GM19043 (cell line): ENCODE measurements around the gene MAPK1.
"Not testable (repeated sequence)": the region's sequence is repeated elsewhere in the genome, so short reads cannot be mapped to it uniquely, and the experiment has no call there.

Experiments used
- ATAC-seq: cut with Tn5 transposase; IDR thresholded peaks from one replicate; pipeline ENCODE4 v1.9.1; 2021; ENCODE audit warnings: low read depth; ENCODE audit not compliant: unreplicated experiment

The MAPK1 gene

DNA sequence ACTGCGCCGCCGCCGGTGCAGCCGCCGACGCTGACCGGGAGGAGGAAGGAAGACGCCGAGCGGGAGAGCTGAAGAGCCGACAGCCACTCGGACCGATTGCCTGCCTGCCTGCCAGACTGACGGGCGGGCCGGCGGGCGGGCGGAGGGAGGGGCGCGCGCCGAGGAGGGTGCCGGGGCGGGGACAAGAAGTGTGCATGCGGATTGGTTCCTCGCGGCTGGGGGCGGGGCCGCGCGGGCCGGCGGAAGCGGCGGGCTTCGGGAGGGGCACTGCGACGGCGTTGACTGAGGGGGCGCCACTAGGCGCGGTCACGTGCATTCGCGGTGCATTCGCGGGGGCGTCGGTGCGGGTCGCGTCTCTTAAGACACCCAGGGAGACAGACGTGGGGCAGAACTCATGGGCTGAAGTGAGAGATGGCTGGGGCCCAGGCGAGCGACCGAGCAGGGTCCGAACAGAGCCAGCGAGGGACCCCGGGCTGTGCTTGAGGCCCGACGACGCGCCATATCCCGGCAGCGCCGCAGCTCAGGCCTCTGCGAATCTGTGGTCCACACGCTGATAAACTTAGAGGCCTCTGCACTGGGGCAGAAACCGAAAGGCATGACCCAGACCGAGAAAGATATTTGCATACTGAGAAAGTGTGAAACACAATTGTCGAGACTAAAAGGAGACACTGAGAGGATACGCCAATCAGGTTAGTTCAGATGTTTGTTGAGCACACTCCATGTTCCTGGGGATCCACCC is at the start of gene MAPK1:
Gene MAPK1 (minus strand): TSS at position 118 of the 739 bp plus-strand sequence. CDS start 205 bp downstream, outside the sequence.
- peak; percentile 78 for ATAC-seq

- ATAC-seq: no peak
Measured at GRCh38 chr22:21916309-21916918, 49.0 kb upstream of the MAPK1 start.

DNA sequence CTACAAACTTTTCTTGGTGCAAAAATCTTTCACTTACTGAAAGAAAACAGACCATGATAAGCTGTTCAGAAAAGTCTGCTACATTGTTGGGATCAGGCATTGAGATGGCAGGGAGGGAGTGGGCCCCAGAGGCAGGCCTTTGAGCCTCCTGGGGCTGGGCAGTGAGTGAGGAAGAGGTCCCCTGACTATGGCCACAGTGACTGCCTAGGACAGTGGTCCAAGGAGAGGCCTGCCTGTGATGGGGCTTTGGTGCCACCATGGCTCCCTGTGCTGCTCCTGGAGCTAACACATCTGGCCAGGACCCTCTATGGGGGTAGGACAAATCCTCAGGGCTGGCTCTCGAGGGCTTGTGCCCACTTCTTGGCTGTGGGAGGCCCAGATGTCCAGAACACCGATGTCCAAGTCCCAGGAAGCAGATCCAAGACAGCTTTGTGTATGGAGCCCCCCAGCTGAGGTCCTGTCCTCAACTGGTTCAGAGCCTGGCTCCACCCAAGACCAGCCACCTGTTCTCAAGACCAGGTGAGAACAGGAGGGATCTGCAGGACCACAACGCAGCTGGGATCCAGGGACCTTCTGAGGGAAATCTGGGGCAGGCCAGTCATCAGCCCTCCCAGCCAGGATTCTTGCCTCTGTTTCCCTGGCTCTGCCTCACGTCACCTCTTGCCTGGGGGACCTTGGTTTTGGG is 48.3 kb upstream of the MAPK1 start:
- ATAC-seq: no peak

DNA sequence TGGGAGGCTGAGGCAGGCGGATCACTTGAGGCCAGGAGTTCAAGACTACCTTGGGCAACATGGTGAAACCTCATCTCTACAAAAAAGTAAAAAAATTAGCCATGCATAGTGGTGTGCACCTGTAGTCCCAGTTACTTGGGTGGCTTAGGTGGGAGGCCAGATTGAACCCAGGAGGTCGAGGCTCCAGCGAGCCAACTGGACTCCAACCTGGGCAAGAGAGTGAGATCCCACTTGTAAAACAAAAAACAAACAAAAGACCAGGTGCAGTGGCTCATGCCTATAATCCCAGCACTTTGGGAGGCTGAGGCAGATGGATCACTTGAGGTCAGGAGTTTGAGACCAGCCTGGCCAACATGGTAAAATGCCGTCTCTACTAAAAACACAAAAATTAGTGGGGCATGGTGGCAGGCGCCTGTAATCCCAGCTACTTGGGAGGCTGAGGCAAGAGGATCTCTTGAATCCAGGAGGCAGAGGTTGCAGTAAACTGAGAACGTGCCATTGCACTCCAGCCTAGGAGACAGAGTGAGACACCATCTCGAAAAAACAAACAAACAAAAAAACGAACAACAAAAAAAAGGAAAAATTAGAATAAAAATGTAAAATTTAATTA is 46.7 kb upstream of the MAPK1 start:
- not testable (repeated sequence) for ATAC-seq

GRCh38 chr22:21910367-21910766 is 42.9 kb upstream of the MAPK1 start:
- not testable (repeated sequence) for ATAC-seq

DNA sequence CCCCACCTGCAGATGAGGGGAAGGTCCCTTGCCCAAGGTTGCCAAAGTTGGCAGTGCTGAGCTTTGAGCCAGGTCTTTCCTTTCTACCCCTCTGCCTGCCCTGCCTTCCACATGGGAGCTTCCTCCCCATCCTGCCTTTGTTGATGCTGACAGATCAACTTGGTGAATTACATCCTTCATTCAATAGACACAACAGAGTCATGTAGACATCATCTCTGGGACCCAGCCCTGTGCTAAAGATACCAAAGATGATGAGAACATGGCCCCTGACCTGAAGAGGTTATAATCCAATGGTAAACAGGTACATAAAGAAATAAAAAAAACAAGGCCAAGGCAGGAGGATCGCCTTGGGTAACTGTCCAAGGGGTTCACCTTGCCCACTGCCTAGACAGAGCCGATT is 42.4 kb upstream of the MAPK1 start:
- ATAC-seq: no peak

DNA sequence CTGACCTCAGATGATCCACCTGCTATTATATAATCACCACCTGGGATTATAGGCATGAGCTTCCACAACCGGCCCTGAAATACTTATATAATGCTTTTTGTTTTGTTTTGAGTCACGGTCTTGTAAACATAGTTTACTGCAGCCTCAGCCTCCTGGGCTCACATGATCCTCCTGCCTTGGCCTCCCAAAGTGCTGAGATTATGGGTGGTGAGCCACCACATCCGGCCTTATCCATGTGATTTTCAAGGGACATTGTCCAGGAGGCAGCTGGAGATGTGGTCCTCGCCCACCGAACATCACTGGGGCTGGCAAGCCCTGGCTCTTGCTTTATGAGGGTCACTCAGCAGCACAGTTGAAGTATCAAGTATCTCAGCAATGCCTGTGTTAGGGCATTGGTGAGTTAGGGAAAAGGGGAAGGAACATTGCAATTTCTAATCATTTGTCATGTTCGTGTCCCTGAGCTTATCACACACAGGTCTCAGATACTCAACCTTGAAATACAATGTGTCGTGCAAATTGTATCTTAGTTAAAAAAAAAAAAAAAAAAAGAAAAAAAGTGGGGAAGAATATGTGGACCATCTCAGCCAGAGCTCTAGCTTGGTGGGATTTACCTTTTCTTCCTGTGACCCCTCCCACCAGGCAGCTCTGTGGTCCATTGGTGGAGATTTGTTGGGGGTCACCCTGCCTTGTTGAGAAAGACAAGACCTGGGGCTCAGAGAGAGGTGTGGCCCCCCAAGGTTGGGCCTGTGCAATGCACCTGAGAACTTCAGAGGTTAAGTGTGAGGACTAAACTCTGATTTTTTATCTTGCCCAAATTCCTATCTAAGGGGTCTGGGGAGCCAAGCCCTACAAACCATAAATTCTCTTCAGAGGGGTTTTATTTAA is 40.4 kb upstream of the MAPK1 start:
- no peak for ATAC-seq

GRCh38 chr22:21905234-21905633 is 37.8 kb upstream of the MAPK1 start:
- ATAC-seq: not testable (repeated sequence)

DNA sequence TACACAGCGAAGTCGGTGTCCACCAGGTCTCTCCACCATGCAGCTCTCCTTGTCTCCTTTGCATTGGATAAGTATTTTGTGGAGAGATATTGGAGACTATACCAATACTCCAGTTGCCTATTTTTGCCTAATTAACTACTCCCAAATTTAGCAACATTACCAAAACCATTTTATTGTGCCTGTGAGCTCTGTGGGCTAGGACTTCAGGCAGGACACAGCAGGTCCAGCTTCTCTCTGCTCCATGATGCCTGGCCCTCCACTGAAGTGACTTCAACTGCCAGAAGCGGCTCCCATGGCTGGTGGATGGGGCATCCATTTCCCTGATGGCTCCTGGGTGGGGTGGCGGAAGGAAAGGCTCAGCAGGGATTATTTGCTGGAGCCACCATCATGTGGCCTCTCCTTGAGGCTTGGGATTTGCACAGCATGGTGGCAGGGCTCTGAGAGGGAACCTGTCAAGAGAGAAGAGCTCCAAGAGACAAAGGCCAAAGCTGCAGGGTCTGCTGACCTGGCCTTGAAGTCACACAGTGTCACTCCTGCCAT is 36.9 kb upstream of the MAPK1 start:
- no peak for ATAC-seq

DNA sequence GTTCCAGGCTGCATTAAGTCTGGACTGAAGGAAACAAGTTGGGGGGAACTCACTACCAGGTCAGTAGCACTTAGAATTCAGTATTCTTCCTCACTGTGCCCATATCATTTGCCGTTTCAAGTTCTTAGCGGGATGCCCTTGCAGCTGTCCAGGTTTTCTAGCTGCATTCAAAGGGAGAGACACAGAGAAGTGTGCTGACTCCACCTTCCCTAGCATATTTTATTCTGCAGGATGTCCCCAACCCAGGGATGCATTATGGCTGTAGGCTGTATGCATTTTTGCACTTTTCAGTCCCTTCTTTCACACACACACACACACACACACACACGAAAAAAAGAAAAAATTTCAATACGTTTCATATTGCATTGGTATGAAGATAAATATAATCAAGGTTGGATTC is 35.8 kb upstream of the MAPK1 start:
- ATAC-seq: no peak

- ATAC-seq: no peak
Measured at GRCh38 chr22:21902296-21903087, 35.0 kb upstream of the MAPK1 start.

DNA sequence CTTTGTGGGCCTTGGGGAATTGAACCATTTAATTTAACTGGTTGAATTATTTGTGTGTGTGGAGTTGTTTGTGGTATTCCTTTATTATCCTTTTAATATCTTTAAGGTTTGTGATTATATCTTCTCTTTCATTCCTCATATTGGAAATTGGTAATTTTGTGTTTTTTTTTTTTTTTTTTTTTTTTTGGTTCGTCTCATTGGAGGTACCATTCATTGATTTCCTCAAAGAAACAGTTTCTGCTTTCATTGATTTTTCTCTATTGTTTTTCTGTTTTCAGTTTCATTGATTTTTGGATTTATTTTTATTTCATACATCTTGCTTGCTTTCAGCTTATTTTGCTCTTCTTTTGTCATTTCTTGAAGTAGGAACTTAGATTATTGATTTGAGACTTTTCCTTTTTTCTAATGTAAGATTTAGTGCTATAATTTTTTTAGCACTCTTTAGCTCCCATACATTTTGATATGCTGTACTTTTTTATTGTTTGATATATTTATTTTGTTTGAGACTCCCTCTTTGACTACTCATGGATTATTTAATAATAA is 31.0 kb upstream of the MAPK1 start:
- no peak for ATAC-seq

DNA sequence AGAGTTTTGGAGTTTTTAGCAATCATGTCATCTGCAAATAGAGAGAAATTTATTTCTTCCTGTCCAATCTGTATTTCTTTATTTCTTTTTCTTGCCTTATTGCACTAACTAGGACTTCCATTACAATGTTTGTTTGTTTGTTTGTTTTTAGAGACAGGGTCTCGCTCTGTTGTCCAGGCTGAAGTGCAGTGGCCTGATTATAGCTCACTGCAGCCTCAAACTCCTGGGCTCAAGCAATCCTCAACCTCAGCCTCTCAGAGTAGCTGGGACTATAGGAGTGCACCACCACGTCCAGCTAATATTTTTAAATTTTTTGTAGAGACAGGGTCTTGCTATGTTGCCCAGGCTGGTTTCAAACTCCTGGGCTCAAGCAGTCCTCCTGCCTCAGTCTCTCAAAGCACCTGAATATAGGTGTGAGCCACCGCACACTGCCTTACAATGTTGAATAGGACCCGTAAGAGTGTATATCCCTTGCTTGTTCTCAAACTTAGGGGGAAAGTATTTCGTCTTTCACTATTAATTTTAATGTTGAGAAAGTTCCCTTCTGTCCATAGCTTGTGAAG is 29.6 kb upstream of the MAPK1 start:
- ATAC-seq: no peak

DNA sequence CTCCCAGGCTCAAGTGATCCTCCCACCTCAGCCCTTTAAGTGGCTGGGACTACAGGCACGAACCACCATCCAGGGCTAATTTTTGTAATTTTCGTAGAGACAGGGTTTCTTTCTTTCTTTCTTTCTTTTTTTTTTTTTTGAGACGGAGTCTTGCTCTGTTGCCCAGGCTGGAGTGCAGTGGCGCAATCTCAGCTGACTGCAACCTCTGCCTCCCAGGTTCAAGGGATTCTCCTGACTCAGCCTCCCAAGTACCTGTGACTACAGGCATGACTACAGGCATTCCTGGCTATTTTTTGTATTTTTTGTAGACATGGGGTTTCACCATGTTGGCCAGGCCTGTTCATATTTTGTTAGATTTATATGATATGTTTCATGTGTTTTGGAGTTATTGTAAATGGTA is 28.8 kb upstream of the MAPK1 start:
- not testable (repeated sequence) for ATAC-seq

GRCh38 chr22:21894799-21895198 is 27.4 kb upstream of the MAPK1 start:
- ATAC-seq: no peak

GRCh38 chr22:21889251-21889990 is 22.0 kb upstream of the MAPK1 start:
- ATAC-seq: no peak

DNA sequence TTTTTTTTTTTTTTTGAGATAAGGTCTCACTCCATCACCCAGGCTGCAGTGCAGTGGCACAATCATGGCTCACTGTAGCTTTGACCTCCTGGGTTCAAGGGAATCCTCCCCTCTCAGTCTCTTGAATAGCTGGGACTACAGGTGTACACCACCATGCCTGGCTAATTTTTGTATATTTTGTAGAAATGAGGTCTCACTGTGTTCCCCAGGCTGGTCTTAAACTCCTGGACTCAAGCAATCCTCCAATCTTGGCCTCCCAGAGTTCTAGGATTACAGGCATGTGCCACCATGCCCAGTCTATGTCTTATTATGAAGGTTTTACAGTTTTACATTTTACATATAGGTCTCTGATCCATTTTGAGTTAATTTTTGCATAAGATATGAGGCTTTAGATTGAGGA is 20.4 kb upstream of the MAPK1 start:
- ATAC-seq: no peak

DNA sequence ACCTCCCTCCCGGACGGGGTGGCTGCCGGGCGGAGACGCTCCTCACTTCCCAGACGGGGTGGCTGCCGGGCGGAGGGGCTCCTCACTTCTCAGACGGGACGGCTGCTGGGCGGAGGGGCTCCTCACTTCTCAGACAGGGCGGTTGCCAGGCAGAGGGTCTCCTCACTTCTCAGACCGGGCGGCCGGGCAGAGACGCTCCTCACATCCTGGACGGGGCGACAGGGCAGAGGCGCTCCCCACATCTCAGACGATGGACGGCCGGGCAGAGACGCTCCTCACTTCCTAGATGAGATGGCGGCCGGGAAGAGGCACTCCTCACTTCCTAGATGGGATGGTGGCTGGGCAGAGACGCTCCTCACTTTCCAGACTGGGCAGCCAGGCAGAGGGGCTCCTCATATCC is 16.5 kb upstream of the MAPK1 start:
- not testable (repeated sequence) for ATAC-seq
